GM18508 (cell line): Measurements from ENCODE around the gene DUOXA1.

Source experiments
- ATAC-seq: cut with Tn5 transposase; IDR thresholded peaks from one replicate; pipeline ENCODE4 v1.9.1; 2021; ENCODE audit warnings: moderate number of reproducible peaks; ENCODE audit not compliant: insufficient read depth, unreplicated experiment

The DUOXA1 gene

GRCh38 chr15:45134046-45134445 lies 4.4 kb upstream of the DUOXA1 start:
- ATAC-seq: no peak

GRCh38 chr15:45133561-45133920 lies 3.9 kb upstream of the DUOXA1 start:
- no peak for ATAC-seq

GRCh38 chr15:45132844-45133560 lies 3.3 kb upstream of the DUOXA1 start:
- ATAC-seq: no peak

GRCh38 chr15:45131510-45131909 lies 1.8 kb upstream of the DUOXA1 start:
- ATAC-seq: no peak

GRCh38 chr15:45130291-45131000 lies 767 bp upstream of the DUOXA1 start:
- ATAC-seq: no peak

- no peak for ATAC-seq
These were observed 574 bp downstream of the DUOXA1 start for GRCh38 chr15:45128971-45129639.

- ATAC-seq: no peak
These were observed 3.0 kb downstream of the DUOXA1 start for GRCh38 chr15:45126535-45127158.

- ATAC-seq: no peak
These were observed 6.3 kb downstream of the DUOXA1 start for GRCh38 chr15:45123397-45123796.

GRCh38 chr15:45122719-45123118 lies 7.0 kb downstream of the DUOXA1 start:
- no peak for ATAC-seq

GRCh38 chr15:45121706-45122417 lies 7.8 kb downstream of the DUOXA1 start:
- ATAC-seq: no peak

GRCh38 chr15:45121020-45121419 lies 8.7 kb downstream of the DUOXA1 start:
- ATAC-seq: no peak

- no peak for ATAC-seq
These were observed 9.4 kb downstream of the DUOXA1 start for GRCh38 chr15:45120081-45120972.

GRCh38 chr15:45118996-45119395 lies 10.7 kb downstream of the DUOXA1 start:
- no peak for ATAC-seq

- ATAC-seq: peak; percentile 84
These were observed 11.5 kb downstream of the DUOXA1 start for GRCh38 chr15:45118131-45118588.

- ATAC-seq: peak; percentile 6
These were observed 12.2 kb downstream of the DUOXA1 start for GRCh38 chr15:45117308-45118130.

- ATAC-seq: no peak
These were observed 13.0 kb downstream of the DUOXA1 start for GRCh38 chr15:45116482-45117307.

GRCh38 chr15:45116006-45116481 lies 13.6 kb downstream of the DUOXA1 start:
- no peak for ATAC-seq
